Measurements from ENCODE around the gene ERMP1. TPM values are rescaled to one million over a fixed set of nuclear protein-coding genes. Genes with fewer than 3 reads are reported as not detected.

The ERMP1 gene
- polyA plus RNA-seq, 2 donors, result 9.9 to 12.5 TPM

DNA sequence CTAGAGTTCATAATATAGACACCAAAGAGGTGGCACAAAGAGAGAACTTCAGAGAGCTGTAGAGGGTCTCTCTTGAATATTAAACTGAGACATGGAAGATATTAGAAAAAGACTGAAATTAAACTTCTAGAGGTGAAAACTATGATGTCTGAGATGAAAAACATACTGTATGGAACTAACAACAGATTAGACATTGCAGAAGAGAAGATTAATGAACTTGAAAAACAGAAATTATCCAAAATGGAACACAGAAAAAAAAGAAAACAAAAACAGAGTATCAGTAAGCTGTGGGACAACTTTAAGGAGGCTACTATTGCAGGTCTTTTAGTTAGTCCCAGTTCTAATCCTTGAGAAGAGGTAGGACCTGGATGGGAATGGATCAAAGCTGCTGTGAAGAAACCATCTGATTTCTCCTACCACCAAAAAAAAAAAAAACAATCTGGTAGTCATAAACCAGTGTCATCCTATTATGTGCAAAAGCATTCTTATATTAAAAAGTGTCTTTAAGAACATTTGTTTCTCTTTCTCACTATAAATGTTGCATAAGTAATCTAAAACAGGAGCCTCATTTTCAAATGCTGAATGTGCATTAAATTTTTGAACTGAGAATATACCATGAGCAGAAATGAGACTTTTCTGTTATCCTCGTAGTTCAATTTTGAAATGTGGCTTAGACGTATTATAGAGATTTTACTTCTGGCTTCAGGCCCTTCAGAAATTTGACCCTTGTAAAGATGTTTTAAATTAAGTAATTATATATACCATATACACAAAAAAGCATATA, 96.2 kb downstream of the ERMP1 start:
- no peaks in the 10 kb centered on the region for H3K4me1 ChIP-seq (ENCODE audit: control insufficient read depth in 2 of 2, insufficient read depth in 2 of 2, low read length in 1 of 2)
- peaks cover 7% of the 10 kb centered on the region in 2 donors for H3K36me3 ChIP-seq (ENCODE audit: control insufficient read depth in 2 of 2, insufficient read depth in 2 of 2, low read length in 1 of 2)
- no peak overlapping the region for H3K4me3 ChIP-seq (ENCODE audit: low read depth in 1 of 2, low read length in 2 of 2)
- no peak overlapping the region for H3K27ac ChIP-seq (ENCODE audit: low read depth in 2 of 2, low read length in 1 of 2)
- H3K27me3 ChIP-seq (ENCODE audit: control insufficient read depth in 1 of 2, insufficient read depth in 2 of 2, low read length in 2 of 2), result no peaks in the 10 kb centered on the region
- H3K9me3 ChIP-seq (ENCODE audit: control insufficient read depth in 2 of 2, insufficient read depth in 1 of 2, low read depth in 1 of 2, low read length in 1 of 2), result no peaks in the 10 kb centered on the region
- WGBS, 2 donors, result 48 to 57% methylated on average over 2 of the region's 2 CpGs

DNA sequence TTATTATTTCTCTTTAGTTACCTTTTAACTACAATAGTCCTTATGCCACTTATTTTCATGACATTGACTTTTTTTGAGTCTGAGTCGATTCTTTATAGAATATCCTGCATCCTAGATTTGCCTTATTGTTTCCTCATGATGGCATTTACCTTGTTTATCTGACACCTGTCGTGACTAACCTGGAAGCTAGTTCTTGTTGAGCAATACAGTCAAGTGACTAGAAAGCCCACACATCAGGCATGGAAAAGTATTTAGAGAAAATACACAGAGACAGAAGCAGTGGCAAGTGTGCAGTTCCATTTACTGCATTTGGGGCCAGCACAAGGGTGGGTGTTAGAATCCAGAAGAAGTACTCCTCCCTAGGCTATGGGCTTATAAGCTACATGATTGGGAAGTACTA, 97.8 kb downstream of the ERMP1 start:
- H3K9me3 ChIP-seq (ENCODE audit: control insufficient read depth in 2 of 2, insufficient read depth in 1 of 2, low read depth in 1 of 2, low read length in 1 of 2), result no peaks in the 10 kb centered on the region
- peaks cover 7% of the 10 kb centered on the region in 2 donors for H3K36me3 ChIP-seq (ENCODE audit: control insufficient read depth in 2 of 2, insufficient read depth in 2 of 2, low read length in 1 of 2)
- no peaks in the 10 kb centered on the region for H3K4me1 ChIP-seq (ENCODE audit: control insufficient read depth in 2 of 2, insufficient read depth in 2 of 2, low read length in 1 of 2)
- H3K4me3 ChIP-seq (ENCODE audit: low read depth in 1 of 2, low read length in 2 of 2), result no peak overlapping the region
- WGBS, 2 donors, result 90 to 95% methylated on average over 2 of the region's 2 CpGs
- no peaks in the 10 kb centered on the region for H3K27me3 ChIP-seq (ENCODE audit: control insufficient read depth in 1 of 2, insufficient read depth in 2 of 2, low read length in 2 of 2)
- no peak overlapping the region for H3K27ac ChIP-seq (ENCODE audit: low read depth in 2 of 2, low read length in 1 of 2)

Other genes starting within 250 kb of the ERMP1 start
- gene RIC1, start 204.0 kb downstream of the ERMP1 start, polyA plus RNA-seq, result 1 to 10 TPM; 4.3 to 5.8 TPM
- gene MLANA, start 57.8 kb upstream of the ERMP1 start, polyA plus RNA-seq, result not detected
- gene RANBP6, start 182.5 kb upstream of the ERMP1 start, polyA plus RNA-seq, result 1 to 10 TPM; 4.2 to 5.2 TPM